ENCODE results near the gene PRR3.
"Not testable (repeated sequence)": the region's sequence is repeated elsewhere in the genome, so short reads cannot be mapped to it uniquely, and the experiment has no call there.

DNA sequence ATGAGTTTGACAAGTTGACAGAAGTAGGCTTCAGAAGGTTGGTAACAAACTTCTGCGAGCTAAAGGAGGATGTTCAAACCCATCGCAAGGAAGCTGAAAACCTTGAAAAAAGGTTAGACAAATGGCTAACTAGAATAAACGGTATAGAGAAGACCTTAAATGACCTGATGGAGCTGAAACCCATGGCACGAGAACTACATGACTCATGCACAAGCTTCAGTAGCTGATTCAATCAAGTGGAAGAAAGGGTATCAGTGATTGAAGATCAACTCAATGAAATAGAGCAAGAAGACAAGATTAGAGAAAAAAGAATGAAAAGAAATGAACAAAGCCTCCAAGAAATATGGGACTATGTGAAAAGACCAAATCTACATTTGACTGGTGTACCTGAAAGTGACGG lies 35.1 kb upstream of the PRR3 start:
- not testable (repeated sequence) for TF ChIP-seq ZC3H10 (CRISPR knock-in tag; IDR thresholded peaks at IDR 0.05); ZNF565 (CRISPR knock-in tag; conservative IDR thresholded peaks at IDR 0.05; ENCODE audit: low read depth); BACH2 (CRISPR knock-in tag; IDR thresholded peaks at IDR 0.05; ENCODE audit: borderline replicate concordance); RARB (CRISPR knock-in tag; IDR thresholded peaks at IDR 0.05)
- TF ChIP-seq, protein P1, sequence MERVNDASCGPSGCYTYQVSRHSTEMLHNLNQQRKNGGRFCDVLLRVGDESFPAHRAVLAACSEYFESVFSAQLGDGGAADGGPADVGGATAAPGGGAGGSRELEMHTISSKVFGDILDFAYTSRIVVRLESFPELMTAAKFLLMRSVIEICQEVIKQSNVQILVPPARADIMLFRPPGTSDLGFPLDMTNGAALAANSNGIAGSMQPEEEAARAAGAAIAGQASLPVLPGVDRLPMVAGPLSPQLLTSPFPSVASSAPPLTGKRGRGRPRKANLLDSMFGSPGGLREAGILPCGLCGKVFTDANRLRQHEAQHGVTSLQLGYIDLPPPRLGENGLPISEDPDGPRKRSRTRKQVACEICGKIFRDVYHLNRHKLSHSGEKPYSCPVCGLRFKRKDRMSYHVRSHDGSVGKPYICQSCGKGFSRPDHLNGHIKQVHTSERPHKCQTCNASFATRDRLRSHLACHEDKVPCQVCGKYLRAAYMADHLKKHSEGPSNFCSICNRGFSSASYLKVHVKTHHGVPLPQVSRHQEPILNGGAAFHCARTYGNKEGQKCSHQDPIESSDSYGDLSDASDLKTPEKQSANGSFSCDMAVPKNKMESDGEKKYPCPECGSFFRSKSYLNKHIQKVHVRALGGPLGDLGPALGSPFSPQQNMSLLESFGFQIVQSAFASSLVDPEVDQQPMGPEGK (CRISPR knock-in tag; IDR thresholded peaks at IDR 0.05; ENCODE audit: borderline replicate concordance): not testable (repeated sequence)
- TF ChIP-seq, protein P2, sequence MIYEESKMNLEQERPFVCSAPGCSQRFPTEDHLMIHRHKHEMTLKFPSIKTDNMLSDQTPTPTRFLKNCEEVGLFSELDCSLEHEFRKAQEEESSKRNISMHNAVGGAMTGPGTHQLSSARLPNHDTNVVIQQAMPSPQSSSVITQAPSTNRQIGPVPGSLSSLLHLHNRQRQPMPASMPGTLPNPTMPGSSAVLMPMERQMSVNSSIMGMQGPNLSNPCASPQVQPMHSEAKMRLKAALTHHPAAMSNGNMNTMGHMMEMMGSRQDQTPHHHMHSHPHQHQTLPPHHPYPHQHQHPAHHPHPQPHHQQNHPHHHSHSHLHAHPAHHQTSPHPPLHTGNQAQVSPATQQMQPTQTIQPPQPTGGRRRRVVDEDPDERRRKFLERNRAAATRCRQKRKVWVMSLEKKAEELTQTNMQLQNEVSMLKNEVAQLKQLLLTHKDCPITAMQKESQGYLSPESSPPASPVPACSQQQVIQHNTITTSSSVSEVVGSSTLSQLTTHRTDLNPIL (CRISPR knock-in tag; IDR thresholded peaks at IDR 0.05; ENCODE audit: low read depth): not testable (repeated sequence)
